GM18508 (cell line): ENCODE results near the gene AGER.
"Not testable (repeated sequence)": the region's sequence is repeated elsewhere in the genome, so short reads cannot be mapped to it uniquely, and the experiment has no call there.

ENCODE experiments used
- ATAC-seq: cut with Tn5 transposase; IDR thresholded peaks from one replicate; pipeline ENCODE4 v1.9.1; 2021; ENCODE audit warnings: moderate number of reproducible peaks; ENCODE audit not compliant: insufficient read depth, unreplicated experiment

Gene AGER

DNA sequence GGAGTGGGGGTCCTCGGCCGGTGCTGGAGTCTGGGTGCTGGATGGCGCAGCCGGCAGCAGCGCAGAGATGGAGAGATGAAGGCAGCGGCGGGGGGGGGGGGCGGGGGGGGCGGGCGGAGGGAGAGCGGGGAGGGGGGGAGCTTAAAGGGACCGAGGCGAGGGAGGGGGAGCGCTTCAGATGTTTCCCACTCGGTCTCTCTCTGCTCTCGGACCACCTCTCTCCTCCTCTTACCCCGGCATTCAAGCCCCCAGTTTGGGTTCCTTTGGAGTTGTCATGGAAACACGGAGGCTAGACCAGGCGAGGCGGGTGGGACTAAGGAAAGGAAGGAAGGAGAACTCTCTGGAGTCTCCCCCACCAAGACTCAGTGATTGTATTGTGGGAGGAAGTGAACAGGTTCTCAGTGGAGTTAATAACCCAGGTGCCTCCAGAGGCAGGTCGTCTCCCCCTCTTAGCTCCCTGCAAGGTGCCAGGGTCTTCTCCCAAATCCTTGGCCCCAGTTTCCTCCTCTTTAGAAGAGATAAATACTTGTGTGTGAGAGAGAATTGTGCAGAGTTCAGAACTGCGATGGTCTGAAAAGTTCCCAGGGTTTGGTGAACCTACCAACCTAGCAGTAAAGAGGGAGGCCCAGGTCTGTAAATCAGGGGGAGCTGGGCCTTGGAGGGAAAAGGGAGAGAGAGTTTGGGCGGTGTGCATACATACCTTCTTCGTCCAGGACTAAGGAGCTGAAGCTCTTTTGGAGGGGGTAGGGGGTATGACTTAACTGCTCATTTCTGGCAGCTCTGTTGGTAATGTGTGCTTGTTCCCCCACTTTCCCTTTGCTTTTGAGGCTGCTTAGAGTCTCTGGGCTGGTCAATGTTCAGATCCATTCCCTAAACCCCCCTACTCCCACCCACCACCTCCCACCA, 31.9 kb downstream of the AGER start, which contains the start of gene PRRT1:
PRRT1 (minus strand) TSS at position 77 of the 906 bp plus-strand sequence. CDS start 112 bp downstream, outside the sequence.
- ATAC-seq: no peak

DNA sequence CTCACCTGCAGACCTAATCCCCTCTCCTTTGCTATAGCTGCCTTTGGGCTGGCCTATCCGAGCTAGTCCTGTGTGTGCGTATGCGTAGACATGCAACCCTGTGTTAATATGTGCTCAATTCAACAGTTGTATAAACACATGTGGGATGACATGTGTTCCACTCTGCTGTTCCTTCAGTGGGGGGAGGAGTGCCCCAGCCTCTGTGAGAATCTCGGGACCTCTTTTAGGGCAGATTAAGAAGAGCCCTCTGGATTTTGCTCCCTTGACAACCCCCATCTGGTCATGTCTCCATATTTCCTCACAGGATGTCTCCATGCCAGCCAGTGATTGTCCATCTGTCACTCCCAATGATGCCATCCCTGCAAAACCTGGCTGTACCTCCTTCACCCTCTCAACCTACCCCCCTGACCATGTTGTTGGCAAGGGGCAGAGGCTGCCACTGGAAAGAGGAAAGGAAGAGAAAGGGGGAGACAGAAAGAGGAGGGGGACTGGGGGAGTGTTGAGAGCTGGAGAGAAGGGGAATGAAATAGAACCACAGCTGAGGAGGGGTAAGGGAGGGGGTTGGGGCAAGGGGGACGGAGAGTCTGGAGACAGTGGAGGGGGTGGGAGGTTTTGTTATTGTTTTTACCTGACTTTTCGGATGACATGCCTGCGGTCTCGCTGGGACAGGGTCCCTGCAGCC, 32.7 kb downstream of the AGER start:
- no peak for ATAC-seq

DNA sequence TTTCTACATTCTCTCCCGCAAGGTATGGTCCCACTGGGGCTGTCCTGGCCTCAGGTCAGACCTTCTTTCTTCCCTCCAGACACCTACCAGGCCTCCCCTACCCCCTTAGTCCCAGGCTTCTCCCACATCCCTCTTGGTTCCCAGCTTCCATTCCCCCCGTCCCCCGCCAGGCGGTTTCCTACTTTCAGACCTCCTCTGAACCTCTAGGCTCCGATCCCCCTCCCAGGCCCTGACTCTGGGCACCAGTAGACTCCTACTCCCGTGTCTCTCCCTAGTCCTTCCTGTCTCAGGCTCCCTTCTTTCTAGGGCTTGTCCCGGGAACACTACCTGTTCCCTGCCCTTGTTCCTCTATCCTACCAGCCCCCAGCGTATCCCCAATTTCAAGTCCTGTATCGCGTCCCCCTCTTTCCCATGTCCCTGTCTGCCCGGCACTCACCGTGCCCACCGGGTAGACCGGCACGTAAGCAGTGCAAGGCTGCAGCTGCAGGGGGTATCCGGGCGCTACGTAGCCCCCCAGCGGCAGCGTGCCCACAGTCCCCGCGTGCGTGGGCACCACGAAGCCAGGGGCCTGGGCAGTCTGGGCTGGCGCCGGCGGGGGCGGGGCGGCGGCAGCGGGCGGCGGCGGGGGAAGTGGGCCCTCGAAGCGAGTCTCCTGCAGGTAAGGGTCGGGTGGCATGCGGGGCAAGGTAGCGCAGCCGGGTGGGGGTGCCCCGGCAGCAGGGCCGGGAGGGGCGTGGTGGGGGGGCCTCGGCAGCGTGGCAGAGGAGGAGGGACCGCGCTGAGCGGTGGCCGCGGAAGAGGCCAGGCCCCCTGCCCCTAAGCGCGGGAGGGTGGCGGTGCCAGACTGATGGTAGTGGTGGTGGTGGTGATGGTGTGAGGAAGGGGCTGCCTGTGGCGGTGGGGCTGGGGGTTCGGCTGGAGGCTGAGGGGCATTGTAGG, 33.9 kb downstream of the AGER start:
- no peak for ATAC-seq

DNA sequence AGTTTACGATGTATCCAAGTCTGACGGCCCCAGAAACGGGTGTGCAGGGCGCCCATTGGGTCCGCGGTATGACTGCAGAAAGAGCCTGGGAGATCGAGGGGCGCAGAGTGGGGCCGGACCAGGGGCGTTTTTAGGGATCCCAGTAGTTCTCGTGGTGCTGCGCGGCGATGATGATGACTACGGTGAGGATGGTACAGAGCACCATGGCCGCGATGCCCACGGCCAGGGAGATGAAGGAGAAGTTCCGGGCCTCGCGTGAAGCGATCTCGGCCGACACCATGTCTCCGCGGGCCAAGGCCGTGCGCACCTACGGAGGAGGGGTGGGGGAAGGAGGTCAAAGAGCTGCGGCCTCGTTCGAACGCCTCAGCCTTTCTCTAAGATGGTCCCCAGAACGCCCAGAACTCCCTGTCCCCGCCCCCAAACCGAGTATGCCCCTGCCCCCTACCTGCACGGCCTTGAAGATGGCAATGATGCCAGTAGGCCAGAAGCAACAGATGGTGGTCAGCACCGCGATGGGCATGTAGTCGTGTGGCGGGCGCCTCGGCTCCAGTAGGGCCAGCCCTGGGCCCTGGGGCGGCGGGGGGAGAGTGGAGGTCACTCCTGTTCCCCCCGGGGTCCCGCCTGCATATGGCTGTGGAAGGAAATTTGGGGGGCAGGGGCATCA, 34.8 kb downstream of the AGER start:
- ATAC-seq: no peak

DNA sequence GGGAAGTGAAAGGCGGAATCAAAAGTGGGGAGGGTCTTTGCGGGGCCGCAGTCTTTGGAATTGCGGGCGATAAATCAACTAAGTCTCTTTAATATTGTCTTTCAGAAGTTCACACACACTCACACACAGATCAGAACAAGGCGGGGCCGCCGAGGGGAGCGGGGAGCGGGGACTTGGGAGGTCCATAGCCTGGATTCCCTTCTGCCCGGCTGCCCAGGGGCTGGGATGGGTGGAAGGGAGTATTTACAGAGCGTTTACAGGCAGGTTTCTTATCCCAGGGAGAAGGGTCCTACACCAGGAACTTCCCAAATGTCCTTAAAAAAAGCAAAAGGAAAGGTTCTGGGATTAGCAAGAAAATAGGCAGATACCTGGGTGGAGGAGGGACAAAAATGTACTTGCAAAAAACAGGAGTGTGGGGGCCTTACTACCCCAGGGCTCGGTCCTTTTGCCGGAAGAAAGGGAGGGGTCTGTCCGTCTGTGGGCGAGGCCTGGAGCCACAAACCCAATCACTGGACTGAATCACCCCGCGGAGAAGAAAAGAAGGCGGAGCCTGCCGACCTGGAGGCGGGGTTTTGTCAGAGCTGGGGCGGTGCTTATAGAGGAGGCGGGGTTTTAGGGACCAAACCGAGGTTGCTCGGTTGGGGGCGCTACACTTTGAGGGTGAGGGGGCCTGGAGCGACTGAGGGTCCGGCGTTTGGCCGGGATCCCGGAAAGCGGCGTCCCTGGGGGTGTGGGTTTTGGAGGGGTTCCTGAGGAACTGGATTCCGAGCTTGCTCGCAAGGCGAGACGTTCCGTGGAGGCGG, 35.6 kb downstream of the AGER start:
- no peak for ATAC-seq

DNA sequence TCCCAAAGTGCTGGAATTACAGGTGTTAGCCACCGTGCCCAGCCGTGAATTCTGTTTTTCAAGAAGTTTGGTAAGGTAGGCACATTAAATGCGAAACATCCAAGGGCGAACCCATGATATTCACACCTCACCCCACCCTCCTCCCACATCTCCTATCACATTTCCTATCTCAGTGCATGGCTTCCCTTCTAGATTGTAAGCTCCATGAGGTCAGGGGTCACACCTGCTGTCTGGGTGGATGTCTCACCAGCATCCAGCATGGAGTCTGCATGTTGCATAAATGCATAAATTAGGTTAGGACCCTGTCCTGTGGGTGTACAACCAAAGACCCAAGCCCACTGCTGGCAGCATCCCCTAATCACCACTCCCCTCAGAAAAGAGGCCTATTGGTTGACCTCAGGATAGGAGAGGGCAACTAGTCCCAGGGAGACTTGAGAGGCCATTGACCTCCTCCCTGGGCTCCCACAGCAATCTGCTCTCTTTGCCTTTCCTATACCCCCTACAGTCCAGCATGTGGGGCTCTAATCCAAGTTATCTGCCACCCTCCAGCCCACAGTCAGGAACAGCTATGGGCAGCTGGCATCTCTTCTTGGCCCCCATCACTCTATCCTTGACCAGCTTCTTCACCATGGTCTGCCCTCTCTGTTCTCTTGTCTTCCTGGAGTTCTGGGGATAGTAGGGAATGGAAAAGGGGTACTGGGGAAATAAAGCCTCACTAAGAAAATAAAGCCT, 36.5 kb downstream of the AGER start:
- no peak for ATAC-seq

DNA sequence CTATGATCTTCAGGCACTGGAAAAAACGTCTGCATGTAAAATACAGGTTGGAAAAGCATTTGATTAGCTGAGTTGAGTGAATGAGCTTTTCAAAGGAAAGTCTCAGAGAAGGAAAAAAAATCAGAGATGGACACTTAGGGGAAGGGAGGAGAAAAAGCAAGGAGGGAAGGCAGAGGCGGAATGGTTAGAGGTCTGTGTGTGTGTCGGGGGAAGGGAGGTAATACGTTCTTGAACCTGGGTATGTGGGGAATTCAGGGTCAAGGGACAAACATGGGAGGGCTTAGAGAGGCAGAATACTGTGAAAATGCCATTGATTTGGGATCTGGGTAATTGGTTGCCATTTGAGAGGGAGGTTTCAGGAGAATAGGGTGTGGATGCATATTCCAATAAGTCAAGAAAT, 37.4 kb downstream of the AGER start:
- ATAC-seq: no peak

DNA sequence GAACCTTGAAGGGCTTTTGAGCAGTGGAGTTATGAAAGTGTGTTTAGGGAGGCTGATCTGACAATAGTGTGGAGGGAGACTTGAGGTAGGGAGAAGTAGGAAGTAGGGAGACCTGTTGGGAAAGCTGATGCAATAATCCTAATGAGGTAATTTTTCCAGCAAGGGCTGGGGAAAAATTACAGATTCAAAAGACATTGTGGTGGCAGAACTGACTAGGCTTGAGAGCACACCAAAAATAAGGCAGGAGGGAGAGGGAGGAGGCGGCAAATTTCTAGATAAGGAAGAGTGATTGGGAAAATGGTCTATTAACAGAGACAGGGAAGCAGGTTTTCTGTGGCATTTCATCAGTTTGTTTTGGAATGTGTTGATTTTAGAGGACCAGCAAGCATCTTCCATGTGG, 37.8 kb downstream of the AGER start:
- no peak for ATAC-seq

DNA sequence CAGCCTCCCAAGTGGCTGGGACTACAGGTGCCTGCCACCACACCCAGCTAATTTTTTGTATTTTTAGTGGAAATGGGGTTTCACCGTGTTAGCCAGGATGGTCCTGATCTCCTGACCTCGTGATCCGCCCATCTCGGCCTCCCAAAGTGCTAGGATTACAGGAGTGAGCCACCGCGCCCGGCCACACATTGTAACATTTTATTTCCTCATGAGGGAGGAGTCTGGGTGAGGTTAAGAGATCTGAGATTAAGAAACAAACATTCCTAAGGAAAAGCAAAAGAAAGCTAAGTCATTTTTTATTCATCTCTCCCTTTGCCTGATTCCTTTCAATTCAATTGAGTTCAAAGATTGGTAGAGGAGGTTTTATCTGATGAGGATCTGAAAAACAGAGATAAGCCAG, 39.8 kb downstream of the AGER start:
- not testable (repeated sequence) for ATAC-seq

DNA sequence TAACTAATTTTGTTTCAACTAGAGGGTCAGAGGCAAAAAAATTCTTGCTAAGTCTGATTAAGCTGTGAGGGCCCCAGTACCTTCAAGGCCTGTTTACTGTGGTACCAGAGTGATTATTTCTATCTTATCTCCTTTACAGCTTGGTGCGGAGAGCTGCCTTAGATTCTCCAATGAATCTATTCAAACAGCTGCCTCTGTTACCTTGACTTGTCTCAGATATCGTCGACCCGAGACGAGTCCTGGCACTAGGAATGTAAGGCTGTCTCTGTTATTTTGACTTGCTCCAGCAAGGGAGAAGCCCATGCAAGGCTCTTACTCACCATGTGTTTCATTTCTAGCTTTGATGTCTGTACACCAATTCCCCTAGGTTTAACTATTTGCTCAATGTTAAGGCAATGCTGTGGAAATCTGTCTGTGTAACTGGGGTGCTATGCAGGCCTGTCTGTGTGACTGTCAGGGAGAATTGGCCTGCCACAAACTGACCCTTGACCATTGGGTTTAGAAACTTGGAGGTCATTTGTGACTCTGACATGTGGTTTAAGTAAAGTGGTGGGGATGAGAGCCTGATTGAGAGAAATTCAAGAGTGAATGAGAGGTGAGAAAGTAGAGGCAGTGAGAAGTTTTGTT, 43.5 kb downstream of the AGER start:
- no peak for ATAC-seq

DNA sequence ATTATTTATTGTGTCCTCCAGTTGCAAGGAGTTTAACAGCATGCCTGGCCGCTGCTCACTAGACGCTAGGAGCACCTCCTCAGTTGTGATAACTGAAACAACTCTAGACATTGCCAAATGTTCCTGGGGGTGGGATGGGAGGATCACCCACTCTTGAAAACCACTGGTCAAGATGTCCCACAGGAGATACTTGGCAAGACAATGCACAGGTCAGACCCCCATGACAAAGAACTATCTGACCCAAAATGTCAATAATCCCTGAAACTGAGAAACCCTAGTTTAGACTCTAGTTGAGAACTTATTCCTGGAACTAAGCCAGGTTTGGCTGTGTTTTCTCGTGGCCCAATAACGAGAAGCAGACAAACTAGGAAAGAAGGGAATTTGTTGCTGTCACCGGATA, 44.5 kb downstream of the AGER start:
- no peak for ATAC-seq

DNA sequence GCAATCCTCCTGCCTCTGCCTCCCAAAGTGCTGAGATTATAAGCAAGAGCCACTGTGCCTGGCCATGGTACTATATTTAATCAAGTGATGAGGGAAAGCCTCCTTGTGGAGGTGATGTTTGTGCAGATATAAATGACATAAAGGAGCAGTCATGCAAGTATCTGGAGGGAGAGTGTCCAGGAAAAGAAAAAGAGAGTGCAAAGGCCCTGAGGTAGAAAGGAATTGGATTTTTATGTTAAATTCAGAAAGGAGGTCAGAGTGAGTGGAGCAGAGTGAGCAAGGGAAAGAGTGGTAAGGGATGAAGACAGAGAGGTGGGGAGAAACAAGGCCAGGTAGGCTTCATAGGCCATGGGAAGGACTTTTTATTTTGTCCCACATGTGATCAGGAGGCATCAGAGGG, 46.6 kb downstream of the AGER start:
- ATAC-seq: no peak

DNA sequence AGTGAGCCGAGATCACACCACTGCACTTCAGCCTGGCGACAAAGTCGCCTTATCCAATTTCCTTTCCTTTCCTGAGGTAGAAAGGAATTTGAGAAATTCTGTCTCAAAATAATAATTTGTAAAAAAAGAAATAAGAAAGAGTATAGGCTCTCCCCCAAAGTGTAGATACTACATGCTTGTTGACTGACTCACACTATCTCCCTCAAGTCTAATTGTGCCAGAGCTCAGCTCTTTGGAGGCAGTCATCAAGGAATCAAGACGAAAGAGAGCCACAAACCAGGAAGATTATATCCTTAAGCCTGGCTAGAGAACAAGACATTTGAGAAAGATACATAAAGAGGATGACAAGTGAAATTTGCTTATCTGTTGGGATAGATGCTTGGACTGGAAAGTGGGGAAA, 50.3 kb downstream of the AGER start:
- ATAC-seq: no peak

DNA sequence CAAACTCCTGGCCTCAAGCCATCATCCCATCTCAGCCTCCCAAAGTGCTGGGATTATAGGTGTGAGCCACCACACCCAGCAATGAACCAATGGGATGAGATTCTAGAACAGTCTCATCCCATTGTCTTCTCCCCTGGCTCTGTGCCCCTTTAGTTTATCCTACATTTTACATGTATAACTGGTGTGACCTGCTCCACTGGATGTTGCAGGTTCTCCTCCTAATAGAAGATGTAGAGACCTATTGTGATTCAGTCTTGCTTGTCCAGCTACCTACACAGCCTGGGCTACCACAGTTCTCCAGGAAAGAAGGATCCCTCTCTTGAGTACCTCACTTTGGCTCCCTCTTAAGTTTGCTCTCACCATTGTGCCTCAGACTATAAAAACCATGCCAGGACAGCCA, 51.9 kb downstream of the AGER start:
- no peak for ATAC-seq

DNA sequence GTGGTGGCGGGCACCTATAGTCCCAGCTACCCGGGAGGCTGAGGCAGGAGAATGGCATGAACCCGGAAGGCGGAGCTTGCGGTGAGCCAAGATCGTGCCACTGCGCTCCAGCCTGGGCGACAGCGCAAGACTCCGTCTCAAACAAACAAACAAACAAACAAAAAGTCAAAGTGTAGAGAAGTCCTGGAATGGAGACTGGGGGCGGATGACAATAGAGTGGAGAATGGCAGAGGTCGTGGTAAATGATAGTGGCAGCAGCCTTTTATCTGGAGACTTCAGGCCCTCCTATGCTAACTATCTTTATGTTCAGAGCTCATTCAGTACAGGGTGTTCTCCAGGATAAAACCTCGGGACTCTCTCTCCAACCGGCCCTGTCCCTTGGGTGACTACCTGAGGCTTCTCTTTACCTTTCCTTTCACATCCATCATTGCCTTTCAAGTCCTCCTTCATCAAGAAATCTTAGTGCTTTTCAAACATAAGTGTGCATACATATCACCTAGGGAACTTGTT, 52.6 kb downstream of the AGER start:
- no peak for ATAC-seq
